Vagina (tissue), 2 donors: ENCODE results near the gene ALLC. TPM values are rescaled to one million over a fixed set of nuclear protein-coding genes. Genes with fewer than 3 reads are reported as not detected.

Experiments used
- DNase-seq, 2 donors: peaks; one replicate each; pipeline ENCODE4 v3.0.0-alpha.2; 2017; ENCODE audit errors: extremely low spot score in 2 of 2
- H3K27ac ChIP-seq: fragments of 200-600 bp; sonication (generic); one replicate; pipeline ENCODE4 v1.5.1; 2019
- H3K27me3 ChIP-seq: fragments of 200-600 bp; sonication (generic); one replicate; pipeline ENCODE4 v1.5.1; 2019
- H3K36me3 ChIP-seq, 2 donors: fragments of 200-600 bp; sonication (generic); one replicate each; pipeline ENCODE4 v1.5.1; 2017 to 2019
- H3K4me1 ChIP-seq: fragments of 200-600 bp; sonication (generic); one replicate; pipeline ENCODE4 v1.5.1; 2019
- H3K4me3 ChIP-seq, 2 donors: fragments of 200-600 bp; sonication (generic); 1 replicate in 1 of 2; 2 replicates in 1 of 2; pipeline ENCODE4 v1.5.1; 2016 to 2019
- H3K9me3 ChIP-seq: fragments of 200-600 bp; sonication (generic); one replicate; pipeline ENCODE4 v1.5.1; 2019
- CTCF ChIP-seq, 3 experiments: fragments of 450-650 bp in 2 of 3; fragments of 200-600 bp in 1 of 3; sonication (generic) in 1 of 3; IDR thresholded peaks; one replicate each; pipeline ENCODE4 v1.5.1; 2017 to 2019; ENCODE audit warnings: antibody characterized with exemption in 3 of 3, mild to moderate bottlenecking in 2 of 3, moderate library complexity in 2 of 3
- POLR2A ChIP-seq, 2 donors: fragments of 450-650 bp; IDR thresholded peaks; one replicate each; pipeline ENCODE4 v1.6.1; 2017; ENCODE audit warnings: antibody characterized with exemption in 2 of 2, mild to moderate bottlenecking in 2 of 2, moderate library complexity in 2 of 2
- POLR2AphosphoS5 ChIP-seq, 2 donors: sonication (generic); formaldehyde crosslinking; IDR thresholded peaks; one replicate each; pipeline ENCODE4 v1.9.0; 2017; ENCODE audit warnings: antibody characterized with exemption in 2 of 2, mild to moderate bottlenecking in 2 of 2, low read depth in 1 of 2; ENCODE audit not compliant: insufficient read depth in 1 of 2
- intact Hi-C: fragments of 100-400 bp; cut with DNase I; formaldehyde crosslinking; loops from one replicate; pipeline ENCODE4 v1.15.1; 2023
- total RNA-seq: library from RNA; depleted of rRNA; stranded (reverse); fragments of >200 nt; gene quantifications from one replicate; pipeline ENCODE4 v1.2.3, GENCODE V29; 2016

ALLC gene
- total RNA-seq, 1 donor from 2014 or later, result not detected

GRCh38 chr2:3670376-3670775, 12.4 kb downstream of the ALLC start:
- Histone ChIP-seq H3K4me3 (no peak overlapping the region), H3K4me1 (no peaks in the 10 kb centered on the region), H3K9me3 (no peaks in the 10 kb centered on the region), H3K27me3 (no peaks in the 10 kb centered on the region), H3K36me3 (no peaks in the 10 kb centered on the region), H3K27ac (no peak overlapping the region)
- TF ChIP-seq POLR2A (IDR thresholded peaks at IDR 0.05), result no peak
- TF ChIP-seq POLR2AphosphoS5 (IDR thresholded peaks at IDR 0.05; ENCODE audit: insufficient read depth in 1 of 2, low read depth in 1 of 2), result no peak
- TF ChIP-seq CTCF (IDR thresholded peaks at IDR 0.05), result no peak
- intact Hi-C loops, result no loop called here
- DNase-seq, result peak; percentile 22 to 64

- Histone ChIP-seq H3K4me3 (no peak overlapping the region), H3K4me1 (no peaks in the 10 kb centered on the region), H3K36me3 (no peaks in the 10 kb centered on the region), H3K27ac (no peak overlapping the region), H3K9me3 (no peaks in the 10 kb centered on the region), H3K27me3 (no peaks in the 10 kb centered on the region)
- TF ChIP-seq POLR2A (IDR thresholded peaks at IDR 0.05) (no peak), CTCF (IDR thresholded peaks at IDR 0.05) (no peak), POLR2AphosphoS5 (IDR thresholded peaks at IDR 0.05; ENCODE audit: insufficient read depth in 1 of 2, low read depth in 1 of 2) (no peak)
- peak; percentile 40 to 75 for DNase-seq
- intact Hi-C loops, result no loop called here
Measured at GRCh38 chr2:3670941-3671340, 12.9 kb downstream of the ALLC start.

DNA sequence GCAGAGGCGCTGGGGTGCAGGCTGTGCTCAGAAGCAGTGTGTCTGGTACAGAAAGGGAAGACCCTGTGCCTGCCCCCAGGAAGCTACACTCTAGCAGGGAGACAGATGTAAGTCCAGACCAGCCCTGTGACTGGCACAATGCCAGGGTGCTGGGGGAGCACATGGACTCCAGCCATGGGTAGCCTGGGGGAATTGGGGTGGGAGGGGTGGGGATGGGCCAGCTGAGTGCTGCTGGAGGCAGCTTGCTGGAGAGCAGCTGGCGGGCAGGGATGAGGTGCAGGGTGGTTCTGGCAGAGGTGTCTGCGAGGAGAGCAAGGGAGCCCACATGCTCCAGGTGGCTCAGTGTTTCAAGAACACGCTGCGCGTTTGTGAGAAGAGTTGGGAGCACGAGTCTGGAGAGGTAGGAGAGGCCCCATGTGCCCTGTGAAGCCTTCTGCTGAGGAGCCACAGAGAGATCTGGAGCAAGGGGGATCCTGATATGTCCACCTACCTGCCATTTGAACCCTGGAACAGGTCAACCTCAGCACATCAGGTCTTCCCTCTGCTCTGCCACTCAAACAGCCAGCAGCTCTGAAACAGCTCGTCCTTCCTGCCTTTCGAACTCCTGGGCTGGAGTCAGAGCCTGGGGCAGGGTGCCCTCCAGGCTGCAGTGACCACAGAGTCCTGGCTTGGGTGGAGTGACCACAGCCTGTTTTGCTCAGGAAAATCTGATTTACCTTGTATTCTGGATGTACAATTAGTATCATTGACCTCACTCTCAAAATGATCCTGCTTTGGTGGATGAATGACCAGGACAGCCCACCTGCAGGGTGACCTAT, 15.1 kb downstream of the ALLC start:
- Histone ChIP-seq H3K27ac (no peak overlapping the region), H3K27me3 (no peaks in the 10 kb centered on the region), H3K4me1 (no peaks in the 10 kb centered on the region), H3K36me3 (no peaks in the 10 kb centered on the region), H3K9me3 (no peaks in the 10 kb centered on the region), H3K4me3 (no peak overlapping the region)
- DNase-seq, result peak; percentile 72 to 79
- TF ChIP-seq CTCF (IDR thresholded peaks at IDR 0.05) (no peak), POLR2AphosphoS5 (IDR thresholded peaks at IDR 0.05; ENCODE audit: insufficient read depth in 1 of 2, low read depth in 1 of 2) (no peak), POLR2A (IDR thresholded peaks at IDR 0.05) (no peak)
- intact Hi-C loops, result no loop called here

DNA sequence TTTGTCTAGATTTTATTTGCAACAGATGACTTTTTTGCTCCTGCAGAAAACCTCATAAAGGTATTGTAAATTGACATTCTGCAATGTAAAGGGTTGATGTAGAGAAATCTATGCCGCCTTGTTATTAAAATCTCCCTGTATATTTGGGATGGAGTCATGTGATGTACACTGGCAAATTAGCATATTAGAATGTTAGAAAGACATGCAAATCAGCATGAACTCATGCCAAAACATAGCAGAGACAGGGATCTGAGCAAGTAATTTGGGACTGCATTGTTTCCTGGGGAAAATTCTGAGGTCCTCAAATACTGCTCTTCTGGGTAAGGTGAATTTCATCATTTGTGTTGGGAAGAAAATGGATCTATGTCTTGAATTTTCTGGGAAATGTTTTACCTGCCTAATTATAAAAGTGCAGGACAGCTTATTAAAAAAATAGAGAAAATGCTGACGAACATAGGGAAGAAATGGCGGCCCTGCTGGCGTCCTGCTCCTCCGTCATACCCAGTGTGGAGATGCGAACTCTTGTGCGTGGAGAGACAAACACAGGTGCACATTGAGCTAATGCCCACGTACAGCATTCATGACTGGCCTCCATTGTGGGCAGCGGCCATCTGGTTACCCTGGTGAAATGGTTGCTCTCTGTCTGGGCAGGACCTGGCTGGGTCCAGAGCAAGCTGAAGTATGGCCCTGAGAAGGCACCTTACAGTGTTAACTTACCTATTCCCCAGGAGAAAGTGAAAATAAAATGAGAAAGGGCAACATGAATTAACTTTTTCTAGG, 16.3 kb downstream of the ALLC start:
- intact Hi-C loops, result no loop called here
- no peaks in the 10 kb centered on the region for H3K27me3 ChIP-seq
- no peak overlapping the region for H3K27ac ChIP-seq
- TF ChIP-seq POLR2AphosphoS5 (IDR thresholded peaks at IDR 0.05; ENCODE audit: insufficient read depth in 1 of 2, low read depth in 1 of 2) (no peak), CTCF (IDR thresholded peaks at IDR 0.05) (no peak), POLR2A (IDR thresholded peaks at IDR 0.05) (no peak)
- DNase-seq, result no peak
- H3K4me1 ChIP-seq, result no peaks in the 10 kb centered on the region
- H3K36me3 ChIP-seq, result no peaks in the 10 kb centered on the region
- no peaks in the 10 kb centered on the region for H3K9me3 ChIP-seq
- H3K4me3 ChIP-seq, result no peak overlapping the region
